GM18868 (cell line): ENCODE measurements around the gene DNER.
"Not testable (repeated sequence)": the region's sequence is repeated elsewhere in the genome, so short reads cannot be mapped to it uniquely, and the experiment has no call there.

ENCODE experiments used
- ATAC-seq: cut with Tn5 transposase; IDR thresholded peaks from one replicate; pipeline ENCODE4 v1.9.1; 2021; ENCODE audit warnings: mild to moderate bottlenecking, moderate library complexity; ENCODE audit not compliant: unreplicated experiment

Gene DNER

DNA sequence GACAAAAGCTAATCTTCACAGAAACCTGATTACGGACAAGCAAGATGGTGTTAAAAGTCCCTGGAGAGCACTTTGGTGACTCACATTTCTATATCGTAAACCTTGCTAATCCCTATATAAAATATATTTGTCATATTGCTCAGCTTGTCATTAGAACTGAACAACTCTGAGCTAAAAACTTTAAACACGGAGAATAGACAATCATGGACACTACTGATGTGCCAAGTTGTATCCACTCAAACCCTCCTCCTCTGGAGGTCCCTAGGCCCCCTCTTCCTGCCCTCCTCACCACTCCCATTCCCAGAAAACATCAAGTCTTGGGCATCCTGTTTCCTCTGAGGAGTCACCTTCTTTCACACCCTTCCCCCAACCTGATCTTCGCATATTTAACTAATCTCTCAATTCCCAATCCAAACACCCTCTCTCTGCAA is 304.6 kb downstream of the DNER start:
- ATAC-seq = no peak

DNA sequence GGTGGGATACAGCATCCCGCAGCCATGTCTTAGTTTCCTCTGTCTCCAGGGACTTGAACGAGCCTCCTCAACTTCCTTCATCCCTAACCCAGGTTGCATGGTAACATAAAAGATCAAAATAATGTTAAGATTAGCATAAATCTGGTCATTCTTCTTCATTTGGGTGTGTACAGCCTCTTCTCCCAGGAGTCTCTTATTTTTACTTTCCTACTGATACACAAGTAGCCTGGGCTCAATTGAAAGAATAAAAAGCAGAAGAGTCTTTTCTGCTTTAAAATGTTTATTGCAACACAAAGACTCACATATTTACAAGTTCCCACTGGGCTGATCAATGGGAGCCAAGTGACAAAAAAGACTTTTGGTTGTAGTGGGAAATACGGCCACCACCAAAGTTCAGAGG is 305.4 kb downstream of the DNER start:
- ATAC-seq = no peak

DNA sequence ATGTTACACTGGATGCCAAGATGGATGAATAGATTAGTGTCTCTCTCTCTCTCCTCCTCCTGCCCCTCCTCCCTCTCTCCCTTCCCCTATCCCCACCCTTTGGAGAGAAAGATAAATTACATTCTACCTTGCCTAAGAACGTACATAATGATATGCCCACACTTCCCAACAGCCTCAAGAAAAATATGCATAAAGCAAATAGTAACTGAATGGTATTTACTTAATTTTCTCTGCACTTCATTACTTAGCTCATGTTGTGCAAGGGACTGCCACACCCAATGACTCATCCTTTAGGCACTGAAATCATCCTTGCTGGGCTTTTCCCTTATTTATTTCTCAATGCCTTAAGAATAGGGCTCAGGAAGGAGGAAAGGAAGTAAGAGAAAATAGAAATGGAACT is 306.0 kb downstream of the DNER start:
- ATAC-seq = no peak

DNA sequence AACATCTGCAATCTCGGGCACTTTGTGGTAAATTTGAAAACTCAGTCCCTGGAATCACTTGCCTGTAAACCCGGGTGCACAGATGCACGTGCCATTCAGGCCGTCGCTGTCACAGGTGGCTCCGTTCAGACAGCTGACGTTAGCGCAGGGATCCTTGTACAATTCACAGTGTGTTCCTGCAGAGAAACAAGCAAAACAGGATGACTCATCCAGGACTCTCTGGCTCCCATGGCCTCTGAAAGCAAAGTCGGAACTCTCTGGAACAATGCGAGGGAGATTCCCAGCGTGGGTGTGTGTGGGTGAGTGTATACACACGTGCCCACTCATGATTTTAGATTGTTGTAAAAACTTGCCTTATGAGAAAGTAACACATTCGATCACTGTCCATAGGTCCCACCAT is 307.2 kb downstream of the DNER start:
- no peak for ATAC-seq

DNA sequence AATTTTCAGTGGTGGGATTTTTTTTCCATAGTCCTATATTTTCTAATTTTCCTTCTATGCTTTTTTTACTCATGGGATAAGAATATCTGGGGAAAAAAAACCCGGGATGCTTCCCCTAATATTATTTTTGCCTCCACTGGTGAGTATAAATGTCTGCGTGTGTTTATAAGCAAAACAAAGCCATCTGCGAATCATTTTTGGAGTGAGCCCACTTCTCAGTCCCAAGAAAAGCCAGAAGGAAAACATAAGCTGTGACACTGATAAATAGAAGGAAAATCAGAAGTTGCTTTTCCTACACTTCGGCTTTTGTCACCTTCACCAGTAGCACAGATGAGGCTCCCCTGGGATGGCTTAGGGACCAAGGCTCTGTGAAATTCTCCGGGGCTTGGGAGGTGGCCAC is 308.6 kb downstream of the DNER start:
- no peak for ATAC-seq

DNA sequence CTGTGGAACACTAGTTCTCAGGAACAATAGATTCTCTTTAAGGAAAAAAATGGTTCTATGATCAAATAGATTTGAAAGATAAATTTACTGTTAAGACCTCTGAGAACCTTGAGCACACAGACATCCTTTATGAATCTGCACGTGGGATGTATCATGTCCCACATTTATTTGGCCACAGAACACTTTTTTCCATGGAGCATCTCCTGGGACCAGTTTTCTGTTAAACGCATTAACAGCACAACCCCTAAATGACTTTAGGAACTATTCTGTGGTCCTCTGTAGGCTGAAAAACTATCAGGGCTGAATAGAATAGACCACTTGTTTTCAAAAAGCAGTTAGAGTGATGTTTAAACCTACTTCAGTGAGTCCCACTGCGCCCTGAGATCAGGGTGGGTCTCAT is 311.1 kb downstream of the DNER start:
- ATAC-seq = no peak

DNA sequence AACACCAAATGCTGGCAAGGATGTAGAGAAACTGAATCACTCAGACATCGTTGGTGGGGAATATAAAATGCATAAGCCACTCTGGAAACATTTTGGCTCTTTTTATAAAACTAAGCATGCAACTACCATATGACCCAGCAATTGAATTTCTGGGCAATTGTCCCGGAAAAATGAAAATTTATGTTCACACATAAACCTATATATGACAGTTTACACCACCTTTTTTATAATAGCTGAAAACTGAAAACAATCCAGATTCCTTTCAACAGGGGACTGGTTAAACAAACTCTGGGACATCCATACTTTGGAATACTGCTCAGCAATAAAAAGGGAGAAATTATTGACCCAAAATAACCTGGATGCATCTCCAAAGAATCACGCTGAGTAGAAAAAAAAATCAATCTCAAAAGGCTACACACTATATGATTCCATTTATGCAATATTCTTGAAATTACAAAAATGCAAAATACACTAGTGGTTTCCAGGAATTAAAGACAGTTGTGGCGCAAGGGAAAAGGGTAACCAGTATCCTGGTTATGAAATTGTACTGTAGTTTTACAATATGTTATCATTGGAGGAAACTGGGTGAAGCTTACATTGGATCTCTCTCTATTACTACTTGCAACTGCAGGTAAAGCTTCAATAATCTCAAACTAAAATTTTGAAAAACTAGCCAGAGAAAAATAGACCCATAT is 313.0 kb downstream of the DNER start:
- no peak for ATAC-seq

DNA sequence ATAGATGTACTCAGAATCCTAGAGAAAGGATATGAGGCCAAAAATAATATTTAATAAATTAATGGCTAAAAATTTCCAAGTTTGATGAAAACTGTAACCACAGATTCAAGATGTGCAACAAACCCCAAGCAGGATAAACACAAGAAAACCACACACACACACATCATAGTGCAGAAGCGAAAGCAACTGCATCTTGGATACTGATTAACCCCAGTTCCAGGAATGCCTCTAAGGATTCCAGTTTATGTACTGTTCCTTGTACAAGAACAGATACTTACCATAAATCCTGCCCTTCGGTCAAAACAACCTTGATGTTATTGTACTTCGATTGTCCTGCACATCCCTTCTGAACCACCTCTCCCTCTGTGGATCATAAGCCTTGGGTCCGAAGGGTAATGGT is 320.4 kb downstream of the DNER start:
- no peak for ATAC-seq

DNA sequence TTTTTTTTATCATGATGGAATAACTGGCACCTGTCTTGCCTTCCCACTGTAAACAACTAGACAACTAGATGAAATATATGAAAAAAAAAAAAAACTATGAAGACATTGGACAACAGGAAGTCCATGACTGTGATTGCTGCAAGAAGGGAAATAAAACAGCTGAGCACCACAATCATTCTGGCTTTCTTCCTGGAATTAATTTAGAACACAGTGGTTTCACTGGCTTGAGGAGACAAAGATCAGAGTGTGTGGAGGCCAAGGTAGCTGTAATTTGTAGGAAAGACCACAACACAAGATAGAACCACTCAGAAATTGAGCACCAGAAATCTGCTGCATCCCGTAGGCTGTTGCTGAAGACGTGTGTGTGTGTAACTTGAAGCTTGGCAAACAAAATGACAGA is 322.2 kb downstream of the DNER start:
- ATAC-seq = no peak

DNA sequence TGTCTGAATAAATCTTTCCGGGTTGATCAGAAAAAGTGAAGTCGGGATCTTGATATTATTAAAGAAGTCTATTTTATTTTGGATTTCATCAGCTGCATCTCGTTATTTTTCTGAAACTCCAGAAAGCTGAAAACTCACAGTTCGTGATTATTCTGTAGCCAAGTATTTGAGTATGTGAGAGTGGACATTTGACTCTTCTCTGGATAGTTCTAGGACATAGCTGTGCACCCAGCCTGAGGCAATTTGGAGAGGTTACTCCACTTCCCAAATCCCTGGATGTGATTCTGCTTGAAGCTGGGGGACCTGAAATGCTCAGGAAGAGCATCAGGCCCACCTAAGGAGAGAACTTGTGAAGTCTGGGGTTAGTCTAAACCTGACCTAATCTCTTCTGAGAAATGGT is 325.6 kb downstream of the DNER start:
- ATAC-seq = no peak

DNA sequence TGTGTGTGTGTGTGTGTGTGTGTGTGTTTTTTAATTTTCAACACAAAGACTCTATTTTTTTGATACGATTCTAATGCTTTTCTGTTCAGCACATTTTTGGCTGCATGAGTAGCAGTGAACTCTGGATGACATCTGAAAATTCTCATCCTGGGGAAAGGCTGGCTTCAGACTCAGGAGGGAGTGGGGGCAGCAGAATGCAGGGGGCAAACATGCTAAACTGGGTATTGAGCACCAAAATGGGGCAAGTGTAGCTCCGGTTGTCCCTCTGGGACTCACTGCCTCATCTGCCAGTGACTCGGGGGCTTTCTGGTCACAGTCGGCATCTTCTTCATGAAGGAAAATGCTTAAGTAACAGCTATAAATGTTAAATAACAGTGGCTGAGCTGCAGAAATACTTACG is 326.5 kb downstream of the DNER start:
- no peak for ATAC-seq

DNA sequence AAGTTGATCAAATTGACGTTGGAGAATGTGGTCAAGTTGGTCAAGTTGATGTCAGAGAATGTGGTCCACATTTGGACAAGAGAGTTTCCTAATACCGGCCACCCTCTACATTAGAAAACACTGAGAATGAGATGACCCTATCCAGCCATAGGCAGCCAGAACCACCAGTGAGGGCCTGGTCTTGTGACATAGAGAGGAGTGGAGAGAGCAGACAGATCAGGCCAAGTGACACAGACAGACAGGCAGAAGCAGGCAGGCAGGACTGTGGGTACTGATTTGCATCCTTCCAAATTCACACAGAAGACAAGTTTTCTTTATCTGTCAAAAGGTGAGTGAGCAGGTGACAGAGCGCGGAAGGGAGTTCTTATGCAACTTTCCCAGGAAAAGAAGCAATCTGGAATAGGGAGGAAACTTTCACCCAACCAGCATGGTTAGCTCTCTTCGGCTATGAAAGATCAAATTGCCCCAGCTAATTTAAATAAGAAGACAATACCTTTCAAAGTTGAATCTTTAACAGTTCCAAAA is 334.2 kb downstream of the DNER start:
- ATAC-seq = no peak

DNA sequence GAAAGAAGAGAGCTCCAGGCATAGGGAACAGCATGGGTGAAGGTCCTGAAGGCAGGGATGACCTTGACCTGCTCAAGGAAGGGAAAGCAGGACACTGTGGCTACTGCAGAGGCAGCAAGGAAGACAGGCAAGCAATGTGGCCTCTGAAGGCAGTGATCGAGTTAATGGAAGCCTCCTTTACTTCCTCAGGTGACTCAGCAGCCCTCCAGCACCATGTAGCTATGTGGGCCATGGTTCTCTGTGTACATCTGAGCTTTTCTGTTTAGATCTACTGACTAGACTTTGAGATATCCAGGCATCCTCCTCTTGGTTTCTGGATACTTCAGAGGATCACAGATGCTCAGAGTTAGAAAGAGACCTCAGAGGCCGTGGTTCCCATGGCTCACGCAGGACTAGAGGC is 336.0 kb downstream of the DNER start:
- no peak for ATAC-seq

DNA sequence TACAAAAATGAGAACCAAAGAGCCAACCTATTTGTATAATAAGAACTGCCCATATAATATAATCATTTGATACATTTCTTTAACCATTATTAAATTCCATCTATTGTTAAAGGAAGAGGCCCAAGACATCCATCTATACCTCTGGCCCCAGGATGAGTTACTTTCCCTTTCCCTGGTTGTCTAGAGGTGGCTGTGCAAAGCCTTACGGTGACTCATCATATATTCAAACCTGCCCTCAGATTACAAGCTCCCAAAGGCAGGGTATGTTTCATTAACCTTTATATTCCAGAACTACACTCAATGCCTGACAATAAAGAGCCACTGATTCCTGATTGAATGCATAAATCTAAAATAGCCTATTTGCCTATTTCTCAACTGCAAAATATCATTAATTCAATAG is 337.5 kb downstream of the DNER start:
- ATAC-seq = no peak

DNA sequence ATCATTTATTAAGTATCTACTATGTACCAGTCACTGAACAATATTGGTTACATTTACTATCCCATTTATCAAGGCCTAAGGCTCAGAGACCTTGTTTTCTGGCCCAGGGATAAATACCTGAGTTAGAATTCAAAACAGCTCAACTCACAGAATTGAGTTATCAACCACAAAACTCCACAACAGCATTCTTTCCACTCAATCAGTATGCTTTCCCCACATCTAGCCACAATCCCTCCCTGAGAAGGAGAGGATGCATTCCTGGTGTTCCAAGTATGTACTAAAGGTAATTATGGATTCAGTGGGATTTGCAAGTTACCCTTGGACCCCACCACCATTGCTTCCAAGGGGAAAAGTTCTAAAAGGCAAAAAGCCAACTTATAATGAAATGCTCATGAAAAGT is 339.1 kb downstream of the DNER start:
- ATAC-seq = no peak

DNA sequence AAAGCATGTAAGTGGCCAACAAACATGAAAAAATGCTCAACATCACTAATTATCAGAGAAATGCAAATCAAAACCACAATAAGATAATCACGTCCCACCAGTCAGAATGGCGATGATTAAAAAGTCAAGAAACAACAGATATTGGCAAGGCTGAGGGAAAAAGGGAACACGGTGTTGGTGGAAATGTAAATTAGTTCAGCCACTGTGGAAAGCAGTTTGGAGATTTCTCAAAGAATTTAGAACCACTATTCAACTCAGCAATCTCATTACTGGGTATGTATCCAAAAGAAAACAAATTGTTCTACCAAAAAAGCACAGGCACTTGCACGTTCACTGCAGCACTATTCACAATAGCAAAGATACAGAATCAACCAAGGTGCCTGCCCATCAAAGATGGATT is 341.0 kb downstream of the DNER start:
- not testable (repeated sequence) for ATAC-seq

DNA sequence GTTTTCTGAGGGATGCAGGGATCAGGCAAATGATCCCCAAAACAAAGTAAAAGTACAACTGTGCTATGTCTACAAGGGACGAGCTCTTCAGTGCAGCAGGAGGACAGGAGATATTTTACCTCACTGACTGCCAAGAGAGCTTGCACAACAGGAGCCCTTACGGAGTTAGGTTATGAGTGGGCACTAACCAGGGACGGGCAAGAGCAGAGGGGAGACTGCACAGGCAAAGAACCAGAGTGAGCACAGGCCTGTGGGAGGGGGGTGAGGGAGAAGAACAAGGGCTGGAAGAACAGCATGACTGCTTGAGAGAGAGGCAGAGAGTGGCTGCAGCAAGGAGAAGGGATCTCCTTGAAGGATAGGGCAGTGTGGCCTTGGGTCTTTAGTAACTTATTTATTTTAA is 342.1 kb downstream of the DNER start:
- ATAC-seq = no peak

DNA sequence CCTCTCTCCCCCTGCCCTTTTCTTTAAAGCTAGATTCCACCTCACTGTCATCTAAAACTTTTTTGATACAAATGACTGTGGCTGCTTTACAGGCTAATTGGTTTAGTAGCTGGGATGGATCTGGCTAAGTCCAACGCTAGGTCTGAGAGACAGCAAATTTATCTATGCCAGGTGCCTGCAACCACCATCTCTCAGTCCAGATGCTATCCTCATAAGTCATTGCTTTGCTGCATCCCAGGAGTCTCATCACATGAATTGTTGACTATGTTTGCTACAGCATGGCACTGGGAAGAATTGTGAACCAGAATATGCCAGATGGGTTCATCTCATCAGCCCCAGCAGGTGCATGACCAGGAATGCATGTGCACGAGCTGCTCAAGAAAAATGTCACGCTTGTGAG is 343.3 kb downstream of the DNER start:
- no peak for ATAC-seq

DNA sequence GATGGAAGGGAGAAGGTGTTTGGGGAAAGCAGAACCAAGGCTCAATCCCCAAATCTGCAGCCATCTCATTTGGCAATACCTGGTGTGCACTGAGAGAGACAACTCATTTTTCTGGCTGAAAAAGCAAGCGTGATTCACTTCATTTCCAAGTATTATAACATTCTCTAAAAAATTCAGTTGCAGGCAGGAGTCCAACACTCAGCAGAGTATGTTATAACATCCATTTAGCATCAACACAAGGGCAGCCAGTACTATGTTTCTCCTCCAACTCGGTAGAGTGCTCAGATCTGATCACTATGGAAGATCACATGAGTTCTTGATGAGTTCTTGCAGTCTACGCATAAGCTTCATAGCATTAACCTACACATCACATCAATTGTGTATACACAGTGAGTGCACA is 343.8 kb downstream of the DNER start:
- no peak for ATAC-seq

DNA sequence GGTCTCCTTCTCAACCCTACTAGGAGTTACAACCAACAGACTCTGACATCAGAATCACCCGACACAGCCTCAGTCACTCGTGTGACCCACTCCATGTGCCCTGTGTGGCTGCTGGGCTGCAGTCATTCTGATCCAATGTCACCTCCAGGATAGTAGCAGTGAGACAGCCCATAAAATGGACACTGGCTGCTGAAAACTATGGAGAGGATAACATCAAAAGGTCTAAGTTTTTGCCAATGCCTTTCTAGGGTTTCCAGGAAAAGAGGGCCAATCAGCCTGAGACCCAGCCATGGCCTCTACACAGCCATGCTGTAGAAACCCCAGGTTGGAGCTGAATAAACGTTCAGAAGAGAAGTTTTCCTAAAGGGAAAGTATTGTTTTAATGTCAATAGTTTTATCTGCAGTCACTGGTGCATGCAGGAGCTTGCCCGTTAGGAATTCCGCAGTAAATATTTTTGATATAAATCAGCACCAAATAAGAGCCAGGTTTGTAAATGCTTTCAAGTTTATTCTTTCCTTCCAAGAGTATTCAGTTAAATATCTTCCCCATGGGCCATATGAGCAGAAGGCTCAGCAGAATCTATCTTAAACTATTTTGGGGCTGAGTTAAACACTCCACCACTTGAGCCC is 351.1 kb downstream of the DNER start:
- no peak for ATAC-seq

DNA sequence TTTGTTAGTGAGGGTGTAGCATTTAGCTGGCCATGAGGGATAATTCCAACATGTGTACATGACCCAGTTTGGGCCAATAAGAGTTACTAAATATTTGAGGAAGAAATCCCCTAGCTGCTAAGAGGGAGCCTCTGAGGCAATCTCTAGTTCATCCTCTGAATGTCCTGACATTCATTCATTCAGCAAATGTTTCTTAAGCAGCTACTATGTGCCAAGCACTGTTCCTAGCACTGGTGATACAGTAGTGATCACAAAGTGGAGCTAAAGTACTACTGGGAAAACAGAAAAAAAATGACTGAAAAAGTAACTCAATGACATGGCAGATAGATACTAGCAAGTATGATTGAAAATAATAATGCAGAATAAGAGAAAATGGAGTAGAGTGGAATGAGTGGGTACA is 363.5 kb downstream of the DNER start:
- no peak for ATAC-seq

DNA sequence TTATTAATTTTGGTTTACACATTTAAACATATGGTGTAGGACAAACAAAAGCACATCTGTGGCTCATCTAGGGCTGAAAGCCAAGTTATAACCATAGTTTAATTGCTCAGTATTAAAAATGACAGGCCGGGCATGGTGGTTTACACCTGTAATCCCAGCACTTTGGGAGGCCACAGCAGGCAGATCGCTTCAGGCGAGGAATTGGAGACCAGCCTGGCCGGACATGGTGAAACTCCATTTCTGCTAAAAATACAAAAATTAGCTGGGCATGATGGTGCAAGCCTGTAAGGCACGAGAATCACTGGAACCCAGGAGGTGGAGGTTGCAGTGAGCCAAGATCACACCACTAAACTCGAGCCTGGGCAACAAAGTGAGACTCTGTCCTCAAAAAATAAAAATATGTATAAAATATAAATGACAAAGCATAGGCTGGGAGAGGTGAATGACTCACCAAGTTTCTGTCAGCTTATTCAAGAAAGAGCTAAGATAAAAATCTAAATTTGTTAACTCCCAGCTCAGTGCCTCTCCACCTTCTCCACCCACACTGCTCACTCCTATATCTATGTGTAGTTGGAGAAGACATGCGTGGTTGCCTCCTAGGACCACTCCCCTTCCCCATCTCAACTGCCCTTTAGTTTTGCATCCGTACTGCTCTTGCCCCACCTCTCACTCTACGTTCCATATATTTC is 364.1 kb downstream of the DNER start:
- ATAC-seq = no peak
